ENCODE measurements around the gene TRIM65.

Gene TRIM65

DNA sequence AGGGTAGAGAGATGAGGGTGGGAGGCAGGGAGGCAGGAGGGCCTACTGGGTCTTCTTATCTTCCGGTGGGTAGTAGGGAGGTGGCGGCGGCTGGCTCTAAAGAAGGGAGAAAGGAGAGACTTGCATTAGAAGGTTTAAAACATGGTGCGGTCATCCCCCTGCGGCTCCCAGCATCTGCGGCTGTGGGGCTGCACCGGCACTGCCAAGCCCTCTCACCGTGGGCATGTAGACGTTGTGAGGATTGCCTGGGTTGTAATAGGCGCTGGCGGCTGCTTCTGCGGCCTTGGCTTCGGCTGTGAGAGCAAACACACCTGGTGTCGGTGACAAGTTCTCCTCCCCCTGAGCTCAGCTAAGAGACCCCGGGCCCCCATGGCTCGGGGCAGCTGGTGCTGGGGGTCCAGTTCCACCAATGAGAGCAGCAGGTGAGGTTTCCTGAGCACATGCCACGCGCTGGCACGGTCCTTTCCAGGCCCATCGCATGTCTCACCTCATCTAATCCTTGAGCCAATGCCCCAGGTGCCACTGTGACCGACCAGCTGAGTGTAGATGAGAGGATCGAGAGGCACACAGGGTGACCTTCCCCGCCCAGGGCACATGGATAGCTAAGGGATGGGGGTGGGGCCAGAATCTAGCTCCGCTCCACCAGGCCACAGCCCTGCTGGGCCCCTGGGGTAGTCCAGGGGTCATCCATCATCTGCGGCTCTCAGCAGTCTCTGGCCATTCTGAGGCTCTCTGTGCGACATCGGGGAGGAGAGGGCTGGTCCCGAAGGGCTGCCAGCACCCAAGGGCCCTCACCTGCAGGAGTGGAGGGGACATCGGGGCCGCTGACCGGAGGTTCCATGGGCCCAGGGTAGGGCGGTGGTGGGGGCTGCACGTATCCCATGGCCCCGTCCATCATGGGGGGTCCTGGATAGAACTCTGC is 49.8 kb downstream of the TRIM65 start:
- no peak overlapping the region for H3K4me2 ChIP-seq (ENCODE audit: low read depth, low read length, poor library complexity, severe bottlenecking)
- H3K79me2 ChIP-seq (ENCODE audit: insufficient read depth, low read length), result no peaks in the 10 kb centered on the region
- H4K20me1 ChIP-seq (ENCODE audit: low read depth, low read length), result no peaks in the 10 kb centered on the region
- no peaks in the 10 kb centered on the region for H3K36me3 ChIP-seq (ENCODE audit: low read length)
- no peak overlapping the region for H3K4me3 ChIP-seq (ENCODE audit: insufficient read depth, low read length, poor library complexity, severe bottlenecking)
- H3K9me3 ChIP-seq (ENCODE audit: insufficient read depth, low read length), result no peaks in the 10 kb centered on the region
- H3K27me3 ChIP-seq (ENCODE audit: low read length), result no peaks in the 10 kb centered on the region
- TF ChIP-seq CTCF (IDR thresholded peaks at IDR 0.05; ENCODE audit: insufficient read depth, low read length, poor library complexity, severe bottlenecking) (no peak), EZH2phosphoT487 (conservative IDR thresholded peaks at IDR 0.05; ENCODE audit: low read length) (no peak)
- no peaks in the 10 kb centered on the region for H3K9me2 ChIP-seq (replicated peaks; ENCODE audit: insufficient read depth, low read length)
- no peak overlapping the region for H3K9ac ChIP-seq (ENCODE audit: low read length)
- H3K27ac ChIP-seq (ENCODE audit: low read depth, low read length), result no peak overlapping the region
- no peak overlapping the region for H2AFZ ChIP-seq (ENCODE audit: low read depth, low read length, severe bottlenecking)
- no peaks in the 10 kb centered on the region for H3F3A ChIP-seq (ENCODE audit: insufficient read depth)

- H3K9me2 ChIP-seq (replicated peaks; ENCODE audit: insufficient read depth, low read length), result no peaks in the 10 kb centered on the region
- H3K4me2 ChIP-seq (ENCODE audit: low read depth, low read length, poor library complexity, severe bottlenecking), result no peak overlapping the region
- no peaks in the 10 kb centered on the region for H3K36me3 ChIP-seq (ENCODE audit: low read length)
- TF ChIP-seq CTCF (IDR thresholded peaks at IDR 0.05; ENCODE audit: insufficient read depth, low read length, poor library complexity, severe bottlenecking), result no peak
- TF ChIP-seq EZH2phosphoT487 (conservative IDR thresholded peaks at IDR 0.05; ENCODE audit: low read length), result no peak
- H3K9ac ChIP-seq (ENCODE audit: low read length), result no peak overlapping the region
- H2AFZ ChIP-seq (ENCODE audit: low read depth, low read length, severe bottlenecking), result no peak overlapping the region
- H3F3A ChIP-seq (ENCODE audit: insufficient read depth), result no peaks in the 10 kb centered on the region
- no peaks in the 10 kb centered on the region for H3K9me3 ChIP-seq (ENCODE audit: insufficient read depth, low read length)
- H4K20me1 ChIP-seq (ENCODE audit: low read depth, low read length), result no peaks in the 10 kb centered on the region
- no peaks in the 10 kb centered on the region for H3K27me3 ChIP-seq (ENCODE audit: low read length)
- no peaks in the 10 kb centered on the region for H3K79me2 ChIP-seq (ENCODE audit: insufficient read depth, low read length)
- no peak overlapping the region for H3K27ac ChIP-seq (ENCODE audit: low read depth, low read length)
- H3K4me3 ChIP-seq (ENCODE audit: insufficient read depth, low read length, poor library complexity, severe bottlenecking), result no peak overlapping the region
Measured at GRCh38 chr17:75845933-75846691, 50.6 kb downstream of the TRIM65 start.

- Histone ChIP-seq H4K20me1 (ENCODE audit: low read depth, low read length) (no peaks in the 10 kb centered on the region), H3K9me2 (replicated peaks; ENCODE audit: insufficient read depth, low read length) (no peaks in the 10 kb centered on the region), H3K4me3 (ENCODE audit: insufficient read depth, low read length, poor library complexity, severe bottlenecking) (no peak overlapping the region), H3K9me3 (ENCODE audit: insufficient read depth, low read length) (no peaks in the 10 kb centered on the region), H3F3A (ENCODE audit: insufficient read depth) (no peaks in the 10 kb centered on the region), H3K9ac (ENCODE audit: low read length) (no peak overlapping the region), H3K27me3 (ENCODE audit: low read length) (no peaks in the 10 kb centered on the region), H3K4me2 (ENCODE audit: low read depth, low read length, poor library complexity, severe bottlenecking) (no peak overlapping the region), H3K27ac (ENCODE audit: low read depth, low read length) (no peak overlapping the region), H2AFZ (ENCODE audit: low read depth, low read length, severe bottlenecking) (no peak overlapping the region), H3K79me2 (ENCODE audit: insufficient read depth, low read length) (no peaks in the 10 kb centered on the region), H3K36me3 (ENCODE audit: low read length) (no peaks in the 10 kb centered on the region)
- no peak for TF ChIP-seq CTCF (IDR thresholded peaks at IDR 0.05; ENCODE audit: insufficient read depth, low read length, poor library complexity, severe bottlenecking)
- no peak for TF ChIP-seq EZH2phosphoT487 (conservative IDR thresholded peaks at IDR 0.05; ENCODE audit: low read length)
Measured at GRCh38 chr17:75845058-75845711, 51.6 kb downstream of the TRIM65 start.
